ENCODE results near the gene SLC45A3.
"Not testable (repeated sequence)": the region's sequence is repeated elsewhere in the genome, so short reads cannot be mapped to it uniquely, and the experiment has no call there.

Gene SLC45A3

DNA sequence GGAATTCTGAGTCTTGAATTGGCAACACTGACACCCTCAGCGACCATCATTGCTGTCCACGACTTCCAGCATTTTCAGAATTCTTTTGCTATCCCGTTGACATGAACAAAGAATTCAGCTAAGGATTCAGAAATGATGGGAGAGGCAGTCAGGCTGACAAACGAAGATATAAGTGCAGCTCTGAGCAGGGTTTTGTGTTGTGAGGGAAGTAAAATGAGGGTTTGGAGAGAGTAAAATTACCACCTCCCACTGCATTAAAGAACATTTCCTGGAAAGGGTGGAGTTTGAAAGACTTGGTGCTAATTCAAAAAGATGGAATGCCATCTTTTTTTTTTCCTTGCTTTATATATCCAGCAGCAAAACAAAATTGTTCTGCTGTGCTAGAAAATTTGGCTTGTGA lies 43.6 kb downstream of the SLC45A3 start:
- peak overlapping the region in 2 of 3 experiments; percentile 79 to 87 for H3K27ac Mint-ChIP-seq
- no peaks in the 10 kb centered on the region for H3K36me3 Mint-ChIP-seq (ENCODE audit: low read depth)
- TF ChIP-seq, protein P1, sequence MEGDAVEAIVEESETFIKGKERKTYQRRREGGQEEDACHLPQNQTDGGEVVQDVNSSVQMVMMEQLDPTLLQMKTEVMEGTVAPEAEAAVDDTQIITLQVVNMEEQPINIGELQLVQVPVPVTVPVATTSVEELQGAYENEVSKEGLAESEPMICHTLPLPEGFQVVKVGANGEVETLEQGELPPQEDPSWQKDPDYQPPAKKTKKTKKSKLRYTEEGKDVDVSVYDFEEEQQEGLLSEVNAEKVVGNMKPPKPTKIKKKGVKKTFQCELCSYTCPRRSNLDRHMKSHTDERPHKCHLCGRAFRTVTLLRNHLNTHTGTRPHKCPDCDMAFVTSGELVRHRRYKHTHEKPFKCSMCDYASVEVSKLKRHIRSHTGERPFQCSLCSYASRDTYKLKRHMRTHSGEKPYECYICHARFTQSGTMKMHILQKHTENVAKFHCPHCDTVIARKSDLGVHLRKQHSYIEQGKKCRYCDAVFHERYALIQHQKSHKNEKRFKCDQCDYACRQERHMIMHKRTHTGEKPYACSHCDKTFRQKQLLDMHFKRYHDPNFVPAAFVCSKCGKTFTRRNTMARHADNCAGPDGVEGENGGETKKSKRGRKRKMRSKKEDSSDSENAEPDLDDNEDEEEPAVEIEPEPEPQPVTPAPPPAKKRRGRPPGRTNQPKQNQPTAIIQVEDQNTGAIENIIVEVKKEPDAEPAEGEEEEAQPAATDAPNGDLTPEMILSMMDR (IDR thresholded peaks at IDR 0.05; ENCODE audit: unreplicated experiment in 3 of 3) = no peak
- H3K4me3 Mint-ChIP-seq = peak overlapping the region in 1 of 3 experiments; percentile 46
- H3K4me1 Mint-ChIP-seq = peaks cover 24% of the 10 kb centered on the region
- H3K27me3 Mint-ChIP-seq (ENCODE audit: low read depth) = peaks cover 5% of the 10 kb centered on the region
- H3K9me3 Mint-ChIP-seq = no peaks in the 10 kb centered on the region

DNA sequence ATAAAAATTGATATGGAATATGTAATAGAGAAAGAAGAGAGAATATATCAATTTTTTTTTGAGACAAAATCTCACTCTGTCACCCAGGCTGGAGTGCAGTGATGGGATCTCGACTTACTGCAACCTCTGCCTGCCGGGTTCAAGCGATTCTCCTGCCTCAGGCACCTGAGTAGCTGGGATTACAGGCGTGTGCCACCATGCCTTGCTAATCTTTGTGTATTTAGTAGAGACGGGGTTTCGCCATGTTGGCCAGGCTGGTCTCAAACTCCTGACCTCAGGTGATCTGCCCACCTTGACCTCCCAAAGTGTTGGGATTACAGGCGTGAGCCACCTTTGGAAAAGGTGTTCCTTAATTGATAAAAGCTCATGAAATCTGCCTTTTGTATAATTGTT lies 44.2 kb downstream of the SLC45A3 start:
- Mint-ChIP-seq H3K4me1 (peaks cover 25% of the 10 kb centered on the region), H3K27ac (peak overlapping the region in 1 of 3 experiments; percentile 79)
- H3K4me3 Mint-ChIP-seq; H3K36me3 Mint-ChIP-seq (ENCODE audit: low read depth); H3K27me3 Mint-ChIP-seq (ENCODE audit: low read depth); H3K9me3 Mint-ChIP-seq: not testable (repeated sequence)

DNA sequence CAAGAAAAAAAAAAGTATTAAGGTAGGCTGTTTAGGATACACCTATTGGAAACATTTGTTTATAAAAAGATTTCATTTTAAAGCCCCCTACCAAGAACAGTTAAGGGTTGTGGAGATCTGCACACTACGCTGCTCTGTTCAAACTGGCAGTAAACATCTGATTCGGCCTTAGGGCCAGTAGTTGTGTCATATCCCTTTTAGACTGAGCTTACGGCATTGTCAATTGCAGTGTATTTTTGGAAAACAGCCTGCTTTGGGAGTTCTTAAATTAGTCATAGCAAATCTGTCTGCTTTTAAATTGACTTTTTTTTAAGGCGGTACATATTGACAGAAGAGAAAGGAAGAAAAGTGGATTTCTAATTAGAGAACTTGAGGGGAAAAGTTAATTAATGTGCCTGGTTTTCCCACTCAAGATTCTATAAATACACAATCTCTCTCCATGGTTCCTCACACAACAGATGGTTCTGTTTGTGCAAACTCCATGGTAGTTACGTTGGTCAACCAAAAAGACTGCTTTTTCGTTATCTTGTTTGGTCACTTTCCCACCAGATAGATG lies 46.8 kb downstream of the SLC45A3 start:
- H3K4me1 Mint-ChIP-seq = peaks cover 37% of the 10 kb centered on the region
- H3K9me3 Mint-ChIP-seq = no peaks in the 10 kb centered on the region
- no peaks in the 10 kb centered on the region for H3K36me3 Mint-ChIP-seq (ENCODE audit: low read depth)
- no peaks in the 10 kb centered on the region for H3K27me3 Mint-ChIP-seq (ENCODE audit: low read depth)
- TF ChIP-seq, protein P1 (IDR thresholded peaks at IDR 0.05; ENCODE audit: unreplicated experiment in 3 of 3) = no peak
- H3K27ac Mint-ChIP-seq = peak overlapping the region; percentile 96 to 98 (median 96)
- H3K4me3 Mint-ChIP-seq = peak overlapping the region; percentile 92 to 96 (median 93)

DNA sequence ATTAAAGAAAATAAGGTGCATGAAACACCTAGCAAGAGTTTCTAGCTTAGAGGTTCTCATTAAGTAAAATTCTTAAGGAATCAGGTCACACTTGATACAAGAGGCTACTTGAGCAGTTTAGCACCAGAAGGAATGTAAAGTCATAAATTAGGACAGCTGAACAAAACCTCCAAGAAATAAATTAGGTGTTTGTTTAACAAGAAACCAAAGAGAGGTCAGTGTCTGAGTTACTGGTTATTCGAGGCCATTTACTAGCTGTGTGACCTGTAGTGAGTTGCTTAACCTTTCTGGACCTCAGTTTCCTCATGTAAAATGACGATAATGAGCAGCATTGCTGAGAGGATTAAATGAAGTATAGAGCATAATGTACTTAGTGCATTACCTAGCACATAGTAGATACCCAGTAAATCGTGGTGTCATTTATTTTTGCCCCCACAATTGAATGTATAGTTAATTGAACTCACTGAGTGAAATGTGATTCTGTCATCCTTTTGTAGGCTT lies 47.6 kb downstream of the SLC45A3 start:
- H3K9me3 Mint-ChIP-seq = no peaks in the 10 kb centered on the region
- H3K27me3 Mint-ChIP-seq (ENCODE audit: low read depth) = no peaks in the 10 kb centered on the region
- peak overlapping the region; percentile 92 to 96 (median 93) for H3K4me3 Mint-ChIP-seq
- H3K4me1 Mint-ChIP-seq = peaks cover 42% of the 10 kb centered on the region
- H3K36me3 Mint-ChIP-seq (ENCODE audit: low read depth) = no peaks in the 10 kb centered on the region
- peak overlapping the region; percentile 96 to 98 (median 96) for H3K27ac Mint-ChIP-seq
- TF ChIP-seq, protein P1 (IDR thresholded peaks at IDR 0.05; ENCODE audit: unreplicated experiment in 3 of 3) = no peak

DNA sequence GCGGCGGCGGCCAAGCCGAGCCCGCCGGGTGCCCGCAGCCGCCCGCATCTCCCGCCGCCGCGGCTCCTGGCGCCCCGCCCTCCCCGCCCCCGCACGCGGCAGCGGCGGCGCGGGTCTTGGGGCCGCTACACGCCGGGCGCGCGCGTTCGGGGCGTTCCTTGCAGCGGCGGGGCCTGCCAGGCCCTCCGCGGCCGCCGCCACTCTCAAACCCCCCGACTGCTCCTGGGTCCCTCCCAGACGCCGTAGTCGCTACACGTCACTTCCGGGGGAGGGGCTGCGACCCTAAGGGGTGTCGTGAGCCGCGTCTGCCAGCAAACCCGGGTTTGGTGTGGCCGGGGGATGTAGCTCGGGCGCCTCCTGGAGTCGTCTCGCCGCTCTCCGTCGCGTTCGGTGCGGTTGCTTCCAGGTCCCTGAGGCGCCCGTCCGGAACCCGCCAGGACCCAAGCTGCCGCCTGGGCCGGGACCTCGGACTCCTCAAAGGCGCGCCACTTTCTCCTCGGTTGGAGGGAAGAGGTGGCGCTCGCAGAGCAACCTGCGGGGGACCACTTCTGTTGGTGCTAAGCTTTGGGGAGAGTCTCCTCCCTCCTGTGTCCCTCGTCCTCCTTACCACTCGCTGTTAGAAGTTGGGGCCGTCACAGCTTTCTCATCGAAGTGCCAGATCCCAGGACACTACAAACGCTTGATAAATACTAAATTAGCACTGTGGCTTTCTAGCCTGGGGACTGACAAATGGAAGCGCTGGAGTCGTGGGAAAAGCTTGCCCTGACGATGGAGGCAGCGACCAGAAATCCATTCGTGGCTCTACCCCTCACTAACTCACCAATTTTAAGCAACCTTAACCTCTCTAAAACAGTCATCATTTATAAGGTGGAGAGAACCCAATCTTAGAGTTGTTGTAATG lies 48.3 kb downstream of the SLC45A3 start, which contains the start of gene ELK4:
Gene ELK4, minus strand, starts transcription at position 244 of the 901 bp plus-strand sequence. CDS start 8,129 bp downstream, outside the sequence.
- H3K27ac Mint-ChIP-seq = peak within 1 kb of the TSS; percentile 98 to 99 (median 98)
- peaks cover 35% of the 10 kb centered on the region for H3K4me1 Mint-ChIP-seq
- TF ChIP-seq, protein P1 (IDR thresholded peaks at IDR 0.05; ENCODE audit: unreplicated experiment in 3 of 3) = peak; percentile 67 to 77 (median 76)
- no peaks in the 10 kb centered on the region for H3K27me3 Mint-ChIP-seq (ENCODE audit: low read depth)
- H3K4me3 Mint-ChIP-seq = peak within 1 kb of the TSS; percentile 92 to 98 (median 93)
- peaks cover 1% of the 10 kb centered on the region for H3K36me3 Mint-ChIP-seq (ENCODE audit: low read depth)
- no peaks in the 10 kb centered on the region for H3K9me3 Mint-ChIP-seq

DNA sequence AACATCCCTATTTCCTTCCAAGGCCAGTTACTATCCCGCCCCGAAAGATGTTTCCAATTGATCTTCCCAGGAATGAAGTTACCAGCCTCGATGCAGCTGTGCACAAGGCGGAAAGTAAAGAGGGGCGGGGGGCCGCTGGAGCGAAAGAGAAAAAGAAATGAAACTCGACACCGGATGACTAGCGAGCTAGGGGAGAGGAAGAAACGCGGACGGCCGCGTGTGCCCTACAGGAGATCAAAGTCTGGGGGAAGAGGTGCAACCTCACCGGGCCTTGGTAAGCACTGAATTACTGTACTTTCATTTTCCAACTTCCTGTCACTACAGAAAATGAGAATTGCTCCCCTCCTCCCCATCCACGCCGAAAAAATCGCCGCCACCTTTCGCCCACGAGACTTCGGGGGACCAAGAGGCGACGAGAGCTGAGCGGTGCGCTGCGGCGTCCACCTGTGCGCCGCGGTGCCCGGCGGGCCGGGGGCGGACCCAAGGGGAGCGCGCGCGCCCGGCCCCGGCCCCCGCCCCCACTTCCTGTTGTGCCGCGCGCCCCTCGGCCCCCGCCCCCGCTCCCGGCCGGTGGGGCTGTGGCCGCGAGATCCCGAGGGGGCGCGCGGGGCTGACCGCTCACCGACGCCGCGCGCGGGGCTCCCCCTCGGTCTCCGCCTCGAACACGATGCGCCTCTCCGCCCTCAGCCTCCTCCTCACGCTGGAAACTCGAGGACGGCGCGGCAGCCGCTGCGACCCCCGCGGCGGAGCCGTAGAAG lies 49.1 kb downstream of the SLC45A3 start:
- H3K4me3 Mint-ChIP-seq = peak overlapping the region; percentile 92 to 98 (median 93)
- no peaks in the 10 kb centered on the region for H3K27me3 Mint-ChIP-seq (ENCODE audit: low read depth)
- TF ChIP-seq, protein P1 (IDR thresholded peaks at IDR 0.05; ENCODE audit: unreplicated experiment in 3 of 3) = no peak
- peaks cover 8% of the 10 kb centered on the region for H3K36me3 Mint-ChIP-seq (ENCODE audit: low read depth)
- no peaks in the 10 kb centered on the region for H3K9me3 Mint-ChIP-seq
- peak overlapping the region; percentile 98 to 99 (median 98) for H3K27ac Mint-ChIP-seq
- peaks cover 29% of the 10 kb centered on the region for H3K4me1 Mint-ChIP-seq

Measured in nephron (organoid).